Stimulated activated CD8-positive, alpha-beta memory T cell treated with anti-CD3 and anti-CD28 coated beads, Interleukin-7, amount 100 ng/mL, for 48 hours (primary cell): ENCODE measurements around the gene RBMS1.

ENCODE experiments used
- DNase-seq, 2 donors: peaks; one replicate each; pipeline ENCODE4 v3.0.0-alpha.2; 2020; ENCODE audit warnings: low read depth in 1 of 2; ENCODE audit errors: extremely low read depth in 1 of 2

The RBMS1 gene

DNA sequence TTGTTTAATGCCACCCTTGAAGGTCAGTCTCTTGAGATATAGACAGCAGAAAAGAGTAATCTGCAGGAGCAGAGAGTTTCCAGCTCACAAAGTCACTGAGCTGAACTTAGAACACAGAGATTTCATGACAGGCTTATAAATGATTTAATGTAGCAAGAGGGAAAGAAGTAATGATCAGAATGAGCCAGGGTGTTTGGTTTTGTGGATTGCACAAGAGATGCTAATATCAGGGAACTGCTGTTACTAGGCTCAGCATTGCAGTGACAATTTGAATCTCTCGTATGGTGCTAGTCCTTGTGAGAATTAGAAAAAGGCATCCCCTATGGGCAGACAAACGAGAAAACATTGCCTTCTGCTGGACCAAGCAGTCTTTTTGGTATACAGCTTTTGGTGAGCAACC, 231.9 kb downstream of the RBMS1 start:
- DNase-seq, result no peak

DNA sequence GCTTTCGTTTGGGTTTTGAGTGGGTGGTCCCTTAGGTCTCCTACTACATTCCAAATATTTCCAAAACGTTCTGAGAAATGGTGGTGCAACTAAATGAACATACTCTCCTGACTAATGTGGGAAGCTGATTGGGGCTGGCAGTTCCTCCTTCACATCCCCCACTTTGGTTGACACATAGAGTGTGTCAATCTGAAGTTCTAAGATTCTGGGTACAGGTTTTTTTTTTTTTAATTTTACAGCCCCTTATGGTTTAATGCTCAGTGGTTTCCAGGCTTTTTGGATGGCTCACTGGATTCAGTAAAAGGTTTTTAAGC, 235.2 kb downstream of the RBMS1 start:
- DNase-seq, result no peak

- no peak for DNase-seq
Measured at GRCh38 chr2:160257743-160258491, 235.7 kb downstream of the RBMS1 start.

- no peak for DNase-seq
Measured at GRCh38 chr2:160257041-160257742, 236.4 kb downstream of the RBMS1 start.

DNA sequence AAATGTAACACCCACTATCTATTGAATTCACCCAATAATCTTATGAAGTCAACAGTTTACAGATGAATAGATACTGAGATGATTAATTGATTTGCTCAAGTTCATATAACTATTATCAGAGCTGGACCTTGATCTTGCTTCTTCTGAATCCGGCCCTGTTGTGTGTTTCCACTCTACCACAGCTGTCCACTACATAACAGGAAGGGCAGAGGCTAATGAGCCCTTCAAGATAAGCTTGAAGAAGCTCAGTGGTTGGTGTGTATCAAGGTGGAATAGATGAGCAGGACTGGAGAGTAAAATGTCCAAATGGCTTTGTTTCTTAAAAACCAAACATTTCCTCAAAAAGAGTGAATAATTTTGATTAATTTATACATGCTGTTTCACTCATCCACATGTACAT, 237.1 kb downstream of the RBMS1 start:
- DNase-seq, result no peak

- DNase-seq, result no peak
Measured at GRCh38 chr2:160255408-160255807, 238.2 kb downstream of the RBMS1 start.

DNA sequence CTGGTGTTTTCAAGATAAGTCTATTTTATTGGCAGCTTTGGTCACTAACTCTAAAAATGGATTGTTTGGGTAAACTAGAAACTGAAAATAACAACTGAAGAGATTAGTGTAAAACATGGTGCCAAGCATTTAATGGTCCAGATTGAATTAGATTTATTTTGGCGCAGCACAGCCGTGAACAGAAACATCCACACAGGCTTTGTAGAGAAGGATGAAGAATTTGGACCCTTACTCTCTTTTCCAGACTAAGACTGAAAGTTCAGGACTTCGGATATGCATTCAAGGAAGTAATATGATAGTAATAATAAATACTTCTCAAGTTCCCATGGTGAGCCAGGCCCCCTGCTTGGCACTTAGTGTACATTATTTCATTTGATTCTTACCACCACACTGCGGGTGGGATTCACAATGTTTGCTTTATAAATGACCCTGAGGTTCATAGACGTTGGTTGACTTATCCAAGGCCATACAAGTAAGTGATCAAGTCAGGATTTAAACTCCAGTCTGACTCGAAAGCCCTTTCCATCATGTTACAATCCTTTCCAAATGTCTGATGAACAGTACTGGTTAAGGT, 239.3 kb downstream of the RBMS1 start:
- no peak for DNase-seq

DNA sequence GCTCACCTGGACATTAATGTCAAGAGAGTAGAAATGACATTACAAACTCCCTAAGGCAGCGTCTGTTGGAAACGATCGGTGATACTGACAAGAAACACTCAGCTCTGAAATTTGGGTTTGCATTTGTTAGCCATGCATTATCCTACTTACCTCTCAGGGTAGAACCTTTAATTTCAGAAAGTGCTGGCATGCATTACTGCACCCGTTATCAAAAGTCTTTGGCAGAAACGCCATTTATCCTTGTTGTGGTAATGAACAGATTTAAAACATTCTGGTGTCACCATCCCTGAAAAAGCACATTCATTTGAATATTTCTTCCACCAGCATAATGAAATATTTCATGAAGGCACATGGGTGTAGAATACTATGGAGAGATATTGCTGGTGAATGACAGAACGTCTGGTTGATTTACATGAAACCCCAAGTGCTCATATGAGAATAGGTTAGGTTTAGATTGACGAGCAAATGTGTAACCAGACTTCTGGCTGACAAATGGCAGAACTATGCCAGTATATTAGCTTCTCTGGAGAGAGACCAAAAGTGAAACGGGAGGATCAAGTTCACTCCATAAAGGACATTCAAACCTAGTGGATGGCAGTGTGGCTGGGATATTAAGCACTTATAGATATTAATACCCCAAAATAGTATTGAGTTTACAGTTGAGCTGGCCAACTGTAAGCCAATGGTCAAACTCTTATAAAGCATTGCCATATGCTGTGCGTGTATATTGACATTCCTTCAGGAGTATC, 240.0 kb downstream of the RBMS1 start:
- DNase-seq, result no peak

DNA sequence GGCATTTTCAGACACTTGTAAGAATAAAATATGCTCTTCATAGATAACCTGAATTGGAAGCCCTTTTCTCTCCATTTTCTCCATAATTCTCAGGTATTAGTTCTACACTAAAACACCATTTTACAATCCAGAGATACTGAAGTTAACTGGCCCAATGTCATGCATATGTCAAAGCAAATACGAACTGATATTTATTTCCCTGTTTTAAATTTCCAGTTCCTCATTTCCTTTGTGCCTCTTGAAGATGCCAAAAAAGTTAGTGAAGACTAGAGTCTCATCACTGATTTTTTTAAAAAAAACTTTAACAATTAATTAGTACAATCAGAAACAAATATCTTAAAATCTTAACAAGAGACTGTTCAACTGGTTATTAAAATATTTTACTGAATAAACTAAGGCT, 240.7 kb downstream of the RBMS1 start:
- DNase-seq, result no peak

DNA sequence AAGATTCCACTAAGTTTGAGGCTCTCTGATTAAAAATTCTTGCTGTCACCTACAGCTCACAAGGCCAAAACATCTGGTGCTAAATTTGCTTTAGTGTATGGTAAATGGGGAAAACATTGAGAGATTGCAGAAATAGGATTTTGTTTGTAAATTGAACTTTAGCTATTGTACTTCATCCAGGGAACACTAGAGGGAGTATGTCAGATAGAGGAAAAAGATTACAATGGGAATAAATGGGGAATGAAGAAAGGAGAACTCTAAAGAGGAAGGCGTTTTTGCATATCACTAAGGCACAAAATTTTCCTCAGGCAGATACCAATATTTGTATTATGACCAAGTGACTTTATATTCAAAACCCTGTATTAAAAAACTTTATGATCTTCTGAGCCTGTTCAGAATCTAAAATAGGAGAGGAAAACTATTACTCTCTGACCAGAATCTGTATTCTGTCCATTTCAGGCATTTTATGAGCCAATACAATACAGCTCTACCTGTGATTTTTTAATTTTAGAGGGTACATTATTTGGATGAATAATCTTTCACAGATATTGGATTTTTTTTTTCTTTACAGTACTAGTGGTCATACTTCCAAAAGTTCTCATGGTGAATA, 241.2 kb downstream of the RBMS1 start:
- no peak for DNase-seq

DNA sequence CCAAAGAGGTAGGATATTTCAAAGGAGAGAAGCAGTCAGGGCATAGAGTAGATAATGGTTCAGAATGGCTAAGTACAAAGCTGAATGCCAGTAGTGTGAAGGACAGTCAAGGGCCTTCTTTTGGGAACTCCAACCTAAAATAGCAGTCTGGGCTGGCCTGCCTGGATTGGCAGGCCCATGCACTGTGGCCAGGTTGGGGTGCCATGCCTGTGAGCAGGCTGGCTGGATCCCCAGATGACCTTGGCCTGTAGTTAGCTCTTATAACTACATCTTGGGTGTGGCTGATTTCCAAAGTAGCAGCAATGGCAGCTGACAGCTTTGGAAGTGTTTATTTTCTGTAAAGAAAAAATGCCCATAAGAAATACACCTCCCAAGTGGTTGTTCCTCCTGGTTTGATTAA, 242.0 kb downstream of the RBMS1 start:
- no peak for DNase-seq

DNA sequence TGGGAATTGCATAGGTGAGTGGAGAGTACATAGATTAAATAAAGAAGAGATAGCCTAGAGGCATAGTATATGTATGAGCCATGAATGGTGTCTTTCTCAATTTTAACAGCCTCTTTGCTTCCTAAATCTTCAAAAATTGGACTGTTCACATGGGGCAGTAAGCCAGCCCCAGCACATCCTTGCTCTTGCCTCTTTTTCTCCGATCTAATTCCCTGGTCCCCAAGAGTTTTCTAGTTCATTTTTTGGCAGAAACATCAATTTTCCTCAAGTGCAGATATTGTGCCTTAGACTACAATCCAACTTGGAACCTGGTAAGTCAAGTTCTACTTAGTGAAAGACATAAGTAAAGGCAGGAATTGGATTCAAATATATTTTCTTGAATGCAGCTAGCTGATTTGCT, 243.7 kb downstream of the RBMS1 start:
- DNase-seq, result no peak

DNA sequence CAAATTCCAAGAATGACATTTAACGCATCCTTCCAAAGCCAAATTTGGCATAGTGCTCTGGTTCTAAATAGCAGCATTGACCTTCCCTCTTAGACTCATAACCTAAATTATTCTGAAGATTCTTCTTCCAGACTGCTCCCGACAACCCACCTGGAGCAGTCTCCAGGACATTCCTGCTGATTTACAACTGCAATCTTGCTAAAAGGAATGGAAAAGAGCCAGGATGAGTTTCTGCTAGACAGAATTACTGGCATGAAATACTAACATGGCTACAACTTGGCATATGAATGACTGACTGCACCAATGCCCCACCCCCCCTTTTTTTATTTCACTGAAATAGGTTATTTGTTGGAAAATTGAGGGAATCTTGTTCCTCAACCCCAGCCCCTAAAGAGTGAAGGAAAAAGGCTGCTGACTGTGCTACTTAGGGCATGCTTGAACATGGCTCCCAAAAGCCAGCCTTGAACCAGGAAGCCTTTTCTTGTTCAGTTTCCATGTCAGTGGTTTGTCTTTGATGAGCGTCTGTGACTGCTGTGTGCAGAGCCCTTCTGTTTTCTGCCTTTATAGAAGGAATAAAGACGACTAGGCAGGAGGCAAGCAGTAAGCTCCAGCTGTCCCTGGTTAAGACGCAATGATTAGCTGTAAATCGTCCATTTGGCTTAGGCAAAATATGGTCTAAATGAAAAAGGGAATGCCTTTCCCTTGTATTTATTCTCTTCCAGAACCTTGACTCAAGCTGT, 246.1 kb downstream of the RBMS1 start:
- DNase-seq, result no peak

DNA sequence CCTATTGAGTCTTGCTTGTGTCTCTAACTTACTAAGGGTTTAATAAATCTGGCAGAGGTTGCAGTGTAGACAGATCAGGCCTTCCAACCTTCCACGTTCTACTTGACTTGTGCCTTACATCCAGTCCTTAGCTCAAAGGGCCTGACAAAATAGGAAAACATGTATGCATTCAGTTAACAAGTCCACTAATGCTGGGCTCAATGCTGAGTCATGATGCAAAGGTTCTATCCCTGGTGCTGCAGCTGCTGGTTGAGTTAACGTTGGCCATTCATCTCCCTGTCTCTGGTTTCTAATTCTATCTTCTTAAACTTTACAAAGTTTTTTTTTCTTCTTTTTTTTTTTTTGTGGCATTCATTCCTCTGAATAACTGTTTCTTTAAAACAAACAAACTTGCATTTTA, 247.3 kb downstream of the RBMS1 start:
- no peak for DNase-seq

DNA sequence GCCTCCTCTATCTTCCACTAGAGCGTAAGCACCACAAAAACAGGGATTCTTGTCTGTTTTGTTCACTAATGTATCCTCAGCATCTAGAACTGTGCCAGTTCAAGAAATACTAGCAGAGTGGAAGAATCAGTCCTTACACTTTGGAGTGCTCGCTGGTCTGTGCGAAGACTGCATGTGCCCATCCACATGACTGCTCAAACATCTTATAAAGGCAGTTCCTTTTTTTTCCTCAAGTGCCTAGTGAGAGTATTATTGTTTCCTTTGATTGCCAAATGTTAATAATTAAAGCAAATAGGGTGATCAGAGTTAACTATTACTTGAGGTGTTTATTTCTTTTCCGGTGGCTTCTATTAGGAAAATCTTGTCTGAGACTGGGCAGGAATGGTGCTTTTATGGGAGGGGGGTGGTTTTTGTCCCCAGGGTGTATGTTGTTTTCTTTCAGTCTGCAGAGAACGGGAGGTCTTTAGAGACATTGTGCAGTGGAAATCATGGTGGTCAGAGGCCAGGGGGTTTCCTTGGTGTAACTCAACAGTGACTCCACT, 247.9 kb downstream of the RBMS1 start:
- DNase-seq, result no peak

DNA sequence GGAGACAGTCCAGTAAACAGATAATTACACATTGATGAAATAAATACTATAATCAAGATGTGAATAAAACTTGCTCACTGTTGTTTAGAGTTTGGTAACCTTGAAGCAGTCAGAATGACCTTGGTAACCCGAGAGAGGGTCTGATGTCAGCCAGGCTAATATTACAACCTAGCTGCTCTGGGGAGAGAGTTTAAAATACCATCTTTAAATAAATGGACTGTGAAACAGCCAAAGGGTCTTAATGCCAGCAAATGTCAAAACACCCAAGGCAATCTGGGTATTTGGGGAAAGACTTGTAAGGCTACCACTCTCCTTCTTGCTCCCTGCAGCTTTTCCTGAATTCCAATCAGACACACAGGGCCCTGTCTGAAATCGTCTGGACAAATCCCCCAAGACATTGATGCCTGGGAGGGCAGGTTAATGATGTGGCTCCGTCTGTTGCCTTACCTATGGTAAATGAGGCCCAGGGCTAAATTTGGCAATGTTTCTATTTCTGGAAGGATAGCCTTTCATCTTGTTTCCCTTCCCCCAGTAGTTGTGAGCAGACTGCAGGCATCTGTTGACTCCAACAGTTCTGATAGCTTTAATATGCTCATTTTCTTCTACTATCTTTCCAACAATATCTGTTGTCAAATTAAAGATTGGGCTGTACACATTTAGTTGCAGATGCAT, 250.6 kb downstream of the RBMS1 start:
- no peak for DNase-seq

DNA sequence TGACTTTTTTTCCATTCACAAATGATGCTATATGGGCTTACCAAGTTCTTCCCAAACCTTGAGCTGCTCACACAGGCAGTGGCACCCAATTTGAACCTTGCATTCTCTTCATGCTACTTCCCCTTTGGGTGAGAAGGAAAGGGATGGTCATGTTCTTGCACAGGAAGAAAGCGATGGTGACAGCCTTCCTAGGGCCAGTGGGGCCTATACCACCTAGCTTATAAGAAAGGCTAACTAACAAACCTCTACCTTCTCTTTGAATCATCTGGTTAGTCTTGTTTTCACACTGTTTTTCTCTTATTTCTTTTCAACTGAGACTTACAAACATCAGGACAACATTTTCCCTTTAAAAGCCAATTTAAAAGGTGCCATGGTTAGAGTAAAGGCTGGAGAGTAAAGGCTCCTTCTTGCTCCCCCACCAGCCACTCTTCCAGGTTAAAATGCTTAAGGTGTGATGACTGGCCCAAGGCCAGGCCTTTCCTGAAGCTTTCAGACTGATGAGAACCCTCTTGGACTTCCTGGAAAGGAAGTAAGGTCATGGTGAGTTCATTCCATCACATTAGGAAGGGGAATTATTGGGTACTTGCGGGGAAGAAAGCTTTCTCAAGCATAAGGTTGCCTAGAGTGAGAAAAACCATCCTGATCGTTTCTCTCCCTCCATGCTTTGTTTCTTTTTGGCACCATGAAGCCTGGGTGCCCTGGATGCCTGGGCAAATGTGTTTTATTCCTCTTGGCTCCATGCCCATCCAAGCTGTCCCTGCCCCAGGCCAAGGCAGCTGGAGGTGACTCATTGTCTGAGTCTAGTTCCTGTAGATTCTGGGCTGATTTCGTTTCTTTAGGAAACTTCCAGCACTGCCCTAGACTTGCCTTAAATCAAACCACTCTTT, 252.1 kb downstream of the RBMS1 start:
- no peak for DNase-seq

GRCh38 chr2:160239436-160239835, 254.2 kb downstream of the RBMS1 start:
- no peak for DNase-seq

- DNase-seq, result no peak
Measured at GRCh38 chr2:160238392-160238791, 255.2 kb downstream of the RBMS1 start.
